MCF 10A (cell line): ENCODE results near the gene AP1S3. TPM values are rescaled to one million over a fixed set of nuclear protein-coding genes. Genes with fewer than 3 reads are reported as not detected.

ENCODE experiments used
- BruUV-seq: library from RNA; stranded (reverse); fragments of 400-500 nt; replicated peaks from 2 replicates; lab custom pipeline; 2021; lab: Mats Ljungman, UMichigan
- CTCF ChIA-PET: fragments of 300-600 bp; sonication (Branson Sonifier 250); formaldehyde crosslinking; extraction: SDS; loops from one replicate; lab custom pipeline; 2021; ENCODE audit warnings: antibody characterized with exemption, inconsistent platforms; lab: Yijun Ruan, JAX
- POLR2A ChIA-PET: fragments of 300-600, 350-650 bp; sonication (Branson Sonifier 250); formaldehyde crosslinking; extraction: SDS; loops from one replicate; lab custom pipeline; 2020; ENCODE audit warnings: antibody characterized with exemption, inconsistent platforms; lab: Yijun Ruan, JAX
- DNase-seq: peaks from one replicate; pipeline ENCODE4 v3.0.0-alpha.2; 2018; ENCODE audit not compliant: unreplicated experiment
- H3K27ac Mint-ChIP-seq: one replicate; pipeline ENCODE4 v1.8.0; 2022; ENCODE audit warnings: mild to moderate bottlenecking, low read depth, mixed read lengths; ENCODE audit not compliant: unreplicated experiment
- H3K27me3 Mint-ChIP-seq: one replicate; pipeline ENCODE4 v1.8.0; 2022; ENCODE audit warnings: mixed read lengths; ENCODE audit not compliant: insufficient read depth, unreplicated experiment
- H3K36me3 Mint-ChIP-seq: one replicate; pipeline ENCODE4 v1.8.0; 2022; ENCODE audit warnings: mild to moderate bottlenecking, moderate library complexity, mixed read lengths; ENCODE audit not compliant: insufficient read depth, unreplicated experiment
- H3K4me1 Mint-ChIP-seq: one replicate; pipeline ENCODE4 v1.8.0; 2022; ENCODE audit warnings: mixed read lengths; ENCODE audit not compliant: insufficient read depth, unreplicated experiment
- H3K4me3 Mint-ChIP-seq: one replicate; pipeline ENCODE4 v1.8.0; 2022; ENCODE audit warnings: mild to moderate bottlenecking, moderate library complexity, mixed read lengths; ENCODE audit not compliant: unreplicated experiment
- H3K9me3 Mint-ChIP-seq: one replicate; pipeline ENCODE4 v1.8.0; 2022; ENCODE audit warnings: mixed read lengths; ENCODE audit not compliant: unreplicated experiment
- CTCF ChIP-seq: fragments of 200-600 bp; IDR thresholded peaks from one replicate; pipeline ENCODE4 v1.8.0; 2022; ENCODE audit warnings: antibody characterized with exemption, mild to moderate bottlenecking; ENCODE audit not compliant: unreplicated experiment
- intact Hi-C: fragments of 100-400 bp; cut with micrococcal nuclease; formaldehyde crosslinking; loops from 2 replicates; pipeline ENCODE4 v1.14.1; 2022
- total RNA-seq: library from RNA; stranded (reverse); gene quantifications from 2 replicates; pipeline ENCODE4 v1.2.3, GENCODE V29; 2022

AP1S3 gene
- total RNA-seq, 1 experiment from 2014 or later, result 57.7 TPM

- Mint-ChIP-seq H3K9me3 (peaks cover 8% of the 10 kb centered on the region), H3K27ac (no peak overlapping the region), H3K4me3 (no peak overlapping the region), H3K27me3 (no peaks in the 10 kb centered on the region), H3K36me3 (no peaks in the 10 kb centered on the region), H3K4me1 (peaks cover 18% of the 10 kb centered on the region)
- BruUV-seq, result no TSS peak
- CTCF ChIA-PET, result interaction anchor here (1.7 to 2.8 kb wide), 2 partner anchors 38 to 758 kb away, joined by 4 to 10 read pairs; no protein-coding TSS in a partner anchor
- no peak for DNase-seq
- POLR2A ChIA-PET, result interaction anchor here (1.5 to 5.7 kb wide), 2 partner anchors 30 to 68 kb away, joined by 5 to 46 read pairs; no protein-coding TSS in a partner anchor
- TF ChIP-seq CTCF, result no peak
- intact Hi-C loops, result no loop called here
Observed at GRCh38 chr2:223729781-223730180, 107.6 kb downstream of the AP1S3 start.

GRCh38 chr2:223727562-223727961, 109.8 kb downstream of the AP1S3 start:
- ChIA-PET POLR2A (interaction anchor here (0.6 to 5.7 kb wide), 4 partner anchors 31 to 136 kb away, joined by 3 to 46 read pairs (median 12); no protein-coding TSS in a partner anchor), CTCF (interaction anchor here (0.6 to 3.6 kb wide), 21 partner anchors 9 to 756 kb away, joined by 3 to 35 read pairs (median 4); no protein-coding TSS in a partner anchor)
- no peak overlapping the region for H3K4me3 Mint-ChIP-seq
- H3K4me1 Mint-ChIP-seq, result peaks cover 24% of the 10 kb centered on the region
- no peaks in the 10 kb centered on the region for H3K36me3 Mint-ChIP-seq
- H3K9me3 Mint-ChIP-seq, result no peaks in the 10 kb centered on the region
- H3K27ac Mint-ChIP-seq, result no peak overlapping the region
- TF ChIP-seq CTCF, result peak; percentile 42
- peak; percentile 80 for DNase-seq
- no TSS peak for BruUV-seq
- intact Hi-C loops, result loop anchor here (1.0 to 2.0 kb wide), 3 partner anchors 33 to 71 kb away; no protein-coding TSS in a partner anchor
- H3K27me3 Mint-ChIP-seq, result no peaks in the 10 kb centered on the region

- CTCF ChIA-PET, result interaction anchor here (0.5 to 3.6 kb wide), 20 partner anchors 12 to 755 kb away, joined by 3 to 35 read pairs (median 4); no protein-coding TSS in a partner anchor
- POLR2A ChIA-PET, result interaction anchor here (0.7 to 5.7 kb wide), 12 partner anchors 9 to 215 kb away, joined by 3 to 46 read pairs (median 4); no protein-coding TSS in a partner anchor
- TSS peak; percentile 66 for BruUV-seq
Observed at GRCh38 chr2:223725986-223726970, 111.1 kb downstream of the AP1S3 start.

More at GRCh38 chr2:223725986-223726970, 111.1 kb downstream of the AP1S3 start:
- Mint-ChIP-seq H3K4me3 (no peak overlapping the region), H3K9me3 (no peaks in the 10 kb centered on the region), H3K36me3 (no peaks in the 10 kb centered on the region), H3K27ac (peak overlapping the region; percentile 86), H3K4me1 (peaks cover 30% of the 10 kb centered on the region), H3K27me3 (no peaks in the 10 kb centered on the region)
- DNase-seq, result peak; percentile 32
- intact Hi-C loops, result loop anchor here (2.0 kb wide), 1 partner anchor 51 kb away; no protein-coding TSS in a partner anchor
- no peak for TF ChIP-seq CTCF
